ENCODE results near the gene CSTPP1. TPM values are rescaled to one million over a fixed set of nuclear protein-coding genes. Genes with fewer than 3 reads are reported as not detected.
A peak's percentile ranks its signal among the peaks of the same experiment; 100 is the strongest.

CSTPP1 gene
- polyA plus RNA-seq (ENCODE audit: insufficient read length) = 21.2 TPM

GRCh38 chr11:46936138-46937110 is at the start of gene CSTPP1:
Gene CSTPP1 (plus strand): TSS chr11:46936761. CDS start chr11:46936806, 45 bp downstream.
- peak; percentile 92 for DNase-seq

GRCh38 chr11:46888636-46889035 is 47.9 kb upstream of the CSTPP1 start:
- no peak for DNase-seq

GRCh38 chr11:46889251-46889650 is 47.3 kb upstream of the CSTPP1 start:
- no peak for DNase-seq

GRCh38 chr11:46889689-46890475 is 46.7 kb upstream of the CSTPP1 start:
- DNase-seq = peak; percentile 76

GRCh38 chr11:46890665-46891064 is 45.9 kb upstream of the CSTPP1 start:
- DNase-seq = no peak

- no peak for DNase-seq
Observed at GRCh38 chr11:46892109-46892508, 44.5 kb upstream of the CSTPP1 start.

GRCh38 chr11:46892838-46893237 is 43.7 kb upstream of the CSTPP1 start:
- no peak for DNase-seq

- DNase-seq = no peak
Observed at GRCh38 chr11:46894506-46894905, 42.1 kb upstream of the CSTPP1 start.

GRCh38 chr11:46894961-46895360 is 41.6 kb upstream of the CSTPP1 start:
- no peak for DNase-seq

- no peak for DNase-seq
Observed at GRCh38 chr11:46895821-46896220, 40.7 kb upstream of the CSTPP1 start.

- no peak for DNase-seq
Observed at GRCh38 chr11:46896719-46897406, 39.7 kb upstream of the CSTPP1 start.

- no peak for DNase-seq
Observed at GRCh38 chr11:46898396-46899095, 38.0 kb upstream of the CSTPP1 start.

GRCh38 chr11:46899501-46900025 is 37.0 kb upstream of the CSTPP1 start:
- DNase-seq = no peak

GRCh38 chr11:46900091-46900746 is 36.3 kb upstream of the CSTPP1 start:
- DNase-seq = no peak

- DNase-seq = no peak
Observed at GRCh38 chr11:46901156-46901555, 35.4 kb upstream of the CSTPP1 start.

- no peak for DNase-seq
Observed at GRCh38 chr11:46902694-46903093, 33.9 kb upstream of the CSTPP1 start.

- peak; percentile 37 for DNase-seq
Observed at GRCh38 chr11:46903846-46904245, 32.7 kb upstream of the CSTPP1 start.

GRCh38 chr11:46905806-46906205 is 30.8 kb upstream of the CSTPP1 start:
- DNase-seq = no peak

GRCh38 chr11:46906609-46907041 is 29.9 kb upstream of the CSTPP1 start:
- DNase-seq = no peak

GRCh38 chr11:46907606-46908005 is 29.0 kb upstream of the CSTPP1 start:
- no peak for DNase-seq

GRCh38 chr11:46912526-46913150 is 23.9 kb upstream of the CSTPP1 start:
- no peak for DNase-seq

Measured in hindlimb muscle (tissue), 1 donor.